HepG2 (cell line): ENCODE data around the gene BAZ1B. TPM values are rescaled to one million over a fixed set of nuclear protein-coding genes. Genes with fewer than 3 reads are reported as not detected.

ENCODE experiments used
- ARID2 ChIP-seq: sonication (generic); formaldehyde crosslinking; IDR thresholded peaks from 2 replicates; pipeline ENCODE4 v1.8.1; 2022; ENCODE audit warnings: mild to moderate bottlenecking, missing genetic modification reagents, borderline replicate concordance
- CEBPZ ChIP-seq: IDR thresholded peaks from 2 replicates; pipeline ENCODE4 v1.6.1; 2012; ENCODE audit warnings: low read length, improper control_type of control experiment
- KMT2A ChIP-seq: sonication (generic); formaldehyde crosslinking; IDR thresholded peaks from 2 replicates; pipeline ENCODE4 v1.4.0; 2020; ENCODE audit warnings: missing genetic modification reagents
- NCOR1 ChIP-seq: fragments of 200-600 bp; sonication (generic); IDR thresholded peaks from 2 replicates; pipeline ENCODE4 v1.7.0; 2017; ENCODE audit warnings: antibody characterized with exemption, low read length, borderline replicate concordance
- PHF20 ChIP-seq: sonication (generic); formaldehyde crosslinking; IDR thresholded peaks from 2 replicates; pipeline ENCODE4 v1.5.0; 2020; ENCODE audit warnings: mild to moderate bottlenecking, missing genetic modification reagents
- SOX13 ChIP-seq, 3 experiments: fragments of 450-650 bp in 1 of 3; sonication (generic) in 1 of 3; formaldehyde crosslinking in 1 of 3; IDR thresholded peaks in 2 of 3; conservative IDR thresholded peaks in 1 of 3; 2 replicates each; pipeline versions ENCODE4 v1.5.0 to v1.6.1; 2016 to 2020; ENCODE audit warnings: antibody characterized with exemption in 1 of 3, mild to moderate bottlenecking in 1 of 3, missing compliant biosample characterization in 1 of 3, missing genetic modification reagents in 1 of 3, moderate library complexity in 1 of 3
- TFDP2 ChIP-seq: sonication (generic); formaldehyde crosslinking; IDR thresholded peaks from 2 replicates; pipeline ENCODE4 v1.4.0; 2020; ENCODE audit warnings: missing genetic modification reagents
- ZFP82 ChIP-seq: sonication (generic); formaldehyde crosslinking; IDR thresholded peaks from 2 replicates; pipeline ENCODE4 v1.5.1; 2020; ENCODE audit warnings: mild to moderate bottlenecking, missing genetic modification reagents, borderline replicate concordance
- ZGPAT ChIP-seq: IDR thresholded peaks from 2 replicates; pipeline ENCODE4 v1.6.1; 2016; ENCODE audit warnings: mild to moderate bottlenecking
- ZIK1 ChIP-seq: sonication (generic); formaldehyde crosslinking; IDR thresholded peaks from 2 replicates; pipeline ENCODE4 v1.5.0; 2020; ENCODE audit warnings: mild to moderate bottlenecking, low read depth, missing genetic modification reagents, borderline replicate concordance
- ZNF234 ChIP-seq: sonication (generic); formaldehyde crosslinking; conservative IDR thresholded peaks from 2 replicates; pipeline ENCODE4 v1.5.1; 2020; ENCODE audit warnings: mild to moderate bottlenecking, missing genetic modification reagents
- ZNF335 ChIP-seq: sonication (generic); formaldehyde crosslinking; IDR thresholded peaks from 2 replicates; pipeline ENCODE4 v1.4.0; 2020; ENCODE audit warnings: missing genetic modification reagents
- ZNF556 ChIP-seq: sonication (generic); formaldehyde crosslinking; IDR thresholded peaks from 2 replicates; pipeline ENCODE4 v1.4.0; 2020; ENCODE audit warnings: mild to moderate bottlenecking, missing genetic modification reagents, borderline replicate concordance
- ZNF660 ChIP-seq: sonication (generic); formaldehyde crosslinking; IDR thresholded peaks from 2 replicates; pipeline ENCODE4 v1.5.1; 2020; ENCODE audit warnings: mild to moderate bottlenecking, low read depth, missing genetic modification reagents, borderline replicate concordance
- ZNF710 ChIP-seq: sonication (generic); formaldehyde crosslinking; IDR thresholded peaks from 2 replicates; pipeline ENCODE4 v1.5.0; 2020; ENCODE audit warnings: mild to moderate bottlenecking, missing genetic modification reagents, borderline replicate concordance
- ZSCAN5A ChIP-seq: sonication (generic); formaldehyde crosslinking; IDR thresholded peaks from 2 replicates; pipeline ENCODE4 v1.8.0; 2022; ENCODE audit warnings: mild to moderate bottlenecking, missing genetic modification reagents, borderline replicate concordance
- ZSCAN9 ChIP-seq: IDR thresholded peaks from 2 replicates; pipeline ENCODE4 v1.6.1; 2016; ENCODE audit warnings: borderline replicate concordance
- polyA plus RNA-seq, 8 experiments: library from polyadenylated mRNA; depleted of rRNA in 3 of 8; stranded (reverse) in 7 of 8; unstranded in 1 of 8; fragments of >200 nt; fragmentation: Illumina TruSeq in 4 of 8; extraction: Trizol in 4 of 8; gene quantifications; 2 replicates each; pipeline versions ENCODE4 v1.2.1 to v1.2.3, GENCODE V29; 2011 to 2016; ENCODE audit warnings: low read depth in 4 of 8, missing spikeins in 1 of 8, mixed read lengths in 1 of 8; ENCODE audit not compliant: insufficient read depth in 1 of 8
- total RNA-seq, 5 experiments: library from RNA; depleted of rRNA; stranded (reverse); fragments of >200 nt; fragmentation: Illumina TruSeq; extraction: Trizol; gene quantifications; 2 replicates each; pipeline ENCODE4 v1.2.3, GENCODE V29; 2016; ENCODE audit warnings: low read depth in 1 of 5

The BAZ1B gene
- total and polyA plus RNA-seq, 2 of the 13 experiments (the other 11 are each of a cell fraction or from before 2014, with no cell fraction given): 18.6 to 69.4 TPM

- TF ChIP-seq ZNF335 (CRISPR knock-in tag) (no peak), KMT2A (CRISPR knock-in tag) (no peak), ZSCAN9 (peak; percentile 62; the same call in 1 of the 2 replicates), ZFP82 (CRISPR knock-in tag) (peak; percentile 46; the same call in 1 of the 2 replicates), ZNF710 (peak; percentile 79; the same call in 1 of the 2 replicates), NCOR1 (no peak), CEBPZ (no peak), ZNF556 (CRISPR knock-in tag) (no peak; the same call in 1 of the 2 replicates), ZSCAN5A (CRISPR knock-in tag) (no peak; the same call in 1 of the 2 replicates), ARID2 (CRISPR knock-in tag) (no peak), ZGPAT (CRISPR knock-in tag) (peak; percentile 47), ZNF660 (peak; percentile 86; the same call in 1 of the 2 replicates), ZNF234 (CRISPR knock-in tag) (peak; percentile 75), ZIK1 (CRISPR knock-in tag) (peak; percentile 99), SOX13 (IDR thresholded peaks at IDR 0.05) (no peak), SOX13 (CRISPR knock-in tag; conservative IDR thresholded peaks at IDR 0.05 in 1 of 2, IDR thresholded peaks at IDR 0.05 in 1 of 2) (no peak), TFDP2 (CRISPR knock-in tag) (peak; percentile 96), PHF20 (CRISPR knock-in tag) (0 out of 2 replicates have a peak, but pooled peaks have one; percentile 13)
These were observed 35.5 kb upstream of the BAZ1B start, which contains the start of gene BCL7B (continued) for GRCh38 chr7:73557397-73558257.
